Activated gamma-delta T cell treated with anti-CD3 and anti-CD28 coated beads, Interleukin-2, amount 50 U/mL, for 16 hours (primary cell): ENCODE measurements around the gene PRKAR1B.
A peak's percentile ranks its signal among the peaks of the same experiment; 100 is the strongest.

Source experiments
- DNase-seq: peaks from one replicate; pipeline ENCODE4 v3.0.0-alpha.2; 2020; ENCODE audit warnings: low read depth

Gene PRKAR1B

DNA sequence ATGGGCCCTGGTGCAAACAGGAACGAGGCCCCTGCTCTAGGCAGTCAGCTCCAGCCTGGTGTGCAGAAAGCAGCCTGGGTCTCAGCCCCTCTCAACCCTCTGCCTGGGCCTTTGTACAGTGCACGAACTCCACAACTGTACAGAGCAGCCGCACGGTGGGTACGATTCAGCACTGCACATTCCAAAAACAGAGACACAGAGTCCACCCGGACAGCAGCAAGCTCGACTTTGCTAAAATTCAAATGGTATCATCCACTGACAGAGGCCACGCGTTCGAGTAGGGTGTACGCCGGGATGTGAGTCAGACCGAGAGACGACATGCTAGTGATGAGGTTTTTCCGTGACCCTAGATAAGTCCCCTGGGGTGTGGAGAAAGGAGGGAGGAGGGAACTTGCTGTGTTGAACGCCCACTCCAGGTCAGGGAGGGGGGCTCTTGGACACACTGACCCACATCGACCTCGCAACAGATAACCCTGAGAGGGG, 141.8 kb downstream of the PRKAR1B start:
- DNase-seq, result peak; percentile 28

DNA sequence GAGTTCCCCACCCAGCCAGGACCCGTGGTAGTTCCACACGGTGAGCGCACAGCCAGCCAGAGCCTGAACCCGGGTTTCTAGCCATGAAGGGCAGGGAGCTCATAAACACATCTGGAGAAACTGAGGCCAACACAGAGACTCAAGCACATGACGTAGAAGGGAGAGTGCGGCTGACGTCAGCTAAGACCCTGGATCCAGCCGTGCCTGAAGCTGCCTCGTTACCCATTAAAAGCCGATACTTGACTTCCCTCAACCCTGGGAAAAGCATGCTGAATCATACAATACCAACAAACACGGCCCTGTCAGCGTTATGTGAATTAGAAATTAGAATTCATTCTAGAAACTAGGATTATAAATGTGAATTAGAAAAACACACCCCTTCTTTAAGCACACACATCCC, 142.3 kb downstream of the PRKAR1B start:
- no peak for DNase-seq

GRCh38 chr7:584122-584465, 143.0 kb downstream of the PRKAR1B start:
- peak; percentile 78 for DNase-seq

DNA sequence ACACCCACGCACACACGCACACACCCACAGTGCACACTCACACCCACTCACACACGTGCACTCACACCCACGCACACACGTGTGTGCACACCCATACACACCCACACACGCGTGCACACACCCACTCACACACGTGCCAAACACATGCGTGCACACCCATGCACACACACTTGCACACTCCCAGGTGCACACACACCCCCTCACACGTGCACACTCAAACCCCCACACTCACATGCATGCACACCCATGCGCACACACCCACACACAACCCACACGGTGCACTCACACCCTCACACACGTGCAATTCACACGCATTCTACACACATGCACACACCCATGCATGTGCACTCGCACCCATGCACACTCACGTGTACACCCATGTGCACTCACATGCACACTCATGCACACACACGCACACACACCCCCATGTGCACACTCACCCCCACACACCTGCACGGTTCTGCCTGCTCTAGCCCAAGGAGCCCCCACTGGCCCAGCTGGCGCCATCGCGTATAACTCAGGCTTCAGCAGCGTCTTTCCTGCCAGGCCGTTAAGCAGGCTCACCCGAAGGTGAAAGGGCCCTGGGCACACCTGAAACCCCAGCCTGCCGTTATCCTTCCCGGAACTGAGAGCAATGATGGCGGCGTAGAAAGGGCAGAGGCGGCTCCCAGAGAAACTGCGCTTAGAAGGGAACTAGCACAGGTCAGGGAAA, 143.5 kb downstream of the PRKAR1B start:
- DNase-seq, result no peak

GRCh38 chr7:582931-583330, 144.2 kb downstream of the PRKAR1B start:
- no peak for DNase-seq

DNA sequence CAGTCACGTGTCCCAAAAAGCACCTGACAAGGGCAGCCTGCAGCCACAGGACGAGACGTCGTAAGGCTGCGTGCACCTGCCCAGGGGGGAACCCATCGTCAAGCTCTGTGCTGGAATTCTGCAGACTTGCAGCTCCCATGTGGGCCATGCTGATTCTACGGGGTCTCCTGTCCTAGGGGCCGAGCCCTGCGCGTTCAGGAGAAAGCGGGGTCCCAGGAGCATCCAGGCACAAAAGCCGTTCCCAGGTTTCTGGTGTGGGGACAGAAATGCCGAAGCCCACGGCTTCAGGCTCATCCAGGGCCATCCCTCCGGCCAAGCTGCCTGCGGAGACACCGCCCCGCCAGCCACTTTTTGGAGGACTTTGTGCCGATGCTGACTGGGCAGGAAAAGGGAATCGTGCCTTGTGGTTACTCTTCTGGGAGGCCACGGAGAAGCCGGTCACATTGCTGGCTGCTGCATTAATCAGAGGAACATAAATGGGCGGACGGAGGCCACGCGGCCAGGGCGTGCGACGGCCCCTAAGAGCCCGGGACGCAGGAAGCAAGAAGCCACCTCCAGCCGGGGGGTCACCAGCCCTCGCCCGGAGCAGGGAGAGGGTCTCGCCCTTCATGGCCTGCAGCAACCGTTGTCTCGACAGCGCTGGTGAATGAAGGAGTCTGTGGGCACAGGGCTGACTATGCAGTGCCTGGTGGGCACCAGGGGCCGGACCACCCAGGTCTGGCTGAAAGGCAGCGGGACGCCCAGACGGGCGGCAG, 144.8 kb downstream of the PRKAR1B start:
- DNase-seq, result no peak

DNA sequence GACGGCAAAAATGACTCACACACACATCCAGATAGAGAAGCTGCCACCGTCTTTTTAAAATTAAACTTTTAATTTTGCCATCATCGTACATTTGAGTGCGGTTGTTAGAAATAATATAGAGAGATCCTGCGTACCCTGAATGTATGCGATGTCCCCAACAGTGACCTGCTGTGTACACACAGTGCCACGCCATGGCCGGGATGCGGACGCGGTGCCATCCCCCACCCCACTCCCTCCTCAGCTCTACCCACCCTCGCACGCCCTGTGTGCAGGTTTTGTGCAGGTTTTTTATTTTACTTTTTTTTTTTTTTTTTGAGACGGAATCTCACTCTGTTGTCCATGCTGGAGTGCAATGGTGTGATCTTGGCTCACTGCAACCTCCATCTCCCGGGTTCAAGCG, 148.7 kb downstream of the PRKAR1B start:
- no peak for DNase-seq

GRCh38 chr7:577741-578370, 149.2 kb downstream of the PRKAR1B start:
- DNase-seq, result no peak

- no peak for DNase-seq
Observed at GRCh38 chr7:577278-577665, 149.8 kb downstream of the PRKAR1B start.

GRCh38 chr7:576524-577277, 150.4 kb downstream of the PRKAR1B start:
- no peak for DNase-seq

GRCh38 chr7:575425-576366, 151.4 kb downstream of the PRKAR1B start:
- no peak for DNase-seq

DNA sequence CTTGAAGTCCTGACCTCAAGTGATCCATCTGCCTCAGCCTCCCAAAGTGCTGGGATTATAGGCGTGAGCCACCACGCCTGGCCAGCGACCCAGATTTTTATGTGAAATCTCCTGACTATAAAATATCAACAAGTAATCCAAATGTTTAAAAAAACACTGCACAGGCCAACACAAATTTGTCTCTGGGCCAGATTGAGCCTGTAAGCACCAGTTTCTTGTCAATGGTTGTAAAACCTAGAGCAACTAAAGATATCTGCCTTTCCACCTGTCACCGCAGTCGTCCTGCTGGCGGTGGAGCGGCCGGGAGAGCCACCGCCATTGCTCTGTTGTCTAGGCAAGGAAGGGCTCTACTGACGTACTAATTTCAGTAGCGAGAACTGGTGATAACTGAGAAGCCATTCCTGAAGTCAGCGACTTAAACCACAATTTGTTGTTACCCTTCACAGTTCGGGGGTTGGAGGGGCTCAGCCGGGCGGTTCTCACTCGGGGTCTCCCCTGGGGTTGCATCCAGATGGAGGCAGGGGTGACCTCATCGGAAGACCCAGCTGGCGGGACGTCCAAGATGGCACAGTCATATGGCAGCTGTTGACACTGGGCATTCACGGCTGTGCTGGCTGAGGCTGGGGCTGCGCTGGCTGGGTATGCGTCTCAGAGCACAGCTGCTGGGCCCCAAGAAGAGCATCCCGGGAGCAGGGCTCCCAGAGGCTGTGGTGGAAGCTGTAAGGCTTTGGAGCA, 152.3 kb downstream of the PRKAR1B start:
- no peak for DNase-seq

DNA sequence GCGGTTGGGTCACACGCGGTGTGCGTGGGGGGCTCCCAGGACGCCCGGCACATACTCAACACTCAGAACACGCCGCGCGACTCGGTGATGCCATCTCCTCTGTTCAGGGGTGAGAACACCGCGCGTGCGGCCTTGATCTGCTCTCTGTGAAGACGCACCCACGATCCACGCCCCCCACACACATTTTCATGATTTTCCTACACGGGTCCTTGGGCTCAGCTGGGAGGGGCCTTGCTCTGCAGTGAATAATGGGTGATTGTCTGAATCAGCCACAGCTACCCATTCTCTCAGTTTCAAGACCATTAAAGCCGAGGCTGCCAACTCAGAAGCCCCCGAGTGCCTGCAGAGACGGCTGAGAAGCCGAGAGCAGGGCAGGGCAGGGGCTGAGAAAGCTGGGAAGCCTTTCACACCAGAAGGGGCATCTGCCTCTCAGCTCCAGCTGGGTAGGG, 153.1 kb downstream of the PRKAR1B start:
- no peak for DNase-seq

DNA sequence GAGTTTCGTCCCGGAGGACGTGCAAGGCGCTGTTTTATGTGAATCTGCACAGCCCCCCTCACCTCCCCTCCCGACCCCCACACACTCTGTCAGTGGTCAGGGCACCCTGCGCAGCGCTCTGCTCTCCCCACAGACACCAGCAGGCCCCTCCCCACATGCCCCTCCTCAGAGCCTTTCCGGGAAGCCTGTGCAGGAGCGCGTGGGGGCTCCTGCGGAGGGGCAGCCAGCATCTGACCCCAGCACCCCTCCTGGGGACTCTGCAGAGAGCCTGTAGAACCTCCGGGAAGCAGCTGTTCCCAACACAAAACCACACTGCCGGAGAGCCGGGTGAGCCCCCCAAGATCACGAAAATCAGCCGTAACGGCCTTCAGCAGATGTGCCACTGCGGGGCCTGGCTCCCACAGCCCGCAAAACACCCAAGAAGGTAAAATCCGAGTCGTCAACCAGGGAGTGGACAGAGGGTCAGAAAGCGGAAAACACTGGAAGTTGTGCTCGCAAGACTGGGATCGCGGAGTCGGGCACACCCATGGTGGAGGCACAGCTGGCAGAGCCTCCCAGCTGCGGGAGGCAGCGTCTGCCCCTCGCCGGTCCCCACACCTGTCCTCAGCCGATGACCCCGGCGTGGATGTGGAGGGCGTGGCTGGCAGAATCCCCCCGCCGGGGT, 153.7 kb downstream of the PRKAR1B start:
- no peak for DNase-seq

DNA sequence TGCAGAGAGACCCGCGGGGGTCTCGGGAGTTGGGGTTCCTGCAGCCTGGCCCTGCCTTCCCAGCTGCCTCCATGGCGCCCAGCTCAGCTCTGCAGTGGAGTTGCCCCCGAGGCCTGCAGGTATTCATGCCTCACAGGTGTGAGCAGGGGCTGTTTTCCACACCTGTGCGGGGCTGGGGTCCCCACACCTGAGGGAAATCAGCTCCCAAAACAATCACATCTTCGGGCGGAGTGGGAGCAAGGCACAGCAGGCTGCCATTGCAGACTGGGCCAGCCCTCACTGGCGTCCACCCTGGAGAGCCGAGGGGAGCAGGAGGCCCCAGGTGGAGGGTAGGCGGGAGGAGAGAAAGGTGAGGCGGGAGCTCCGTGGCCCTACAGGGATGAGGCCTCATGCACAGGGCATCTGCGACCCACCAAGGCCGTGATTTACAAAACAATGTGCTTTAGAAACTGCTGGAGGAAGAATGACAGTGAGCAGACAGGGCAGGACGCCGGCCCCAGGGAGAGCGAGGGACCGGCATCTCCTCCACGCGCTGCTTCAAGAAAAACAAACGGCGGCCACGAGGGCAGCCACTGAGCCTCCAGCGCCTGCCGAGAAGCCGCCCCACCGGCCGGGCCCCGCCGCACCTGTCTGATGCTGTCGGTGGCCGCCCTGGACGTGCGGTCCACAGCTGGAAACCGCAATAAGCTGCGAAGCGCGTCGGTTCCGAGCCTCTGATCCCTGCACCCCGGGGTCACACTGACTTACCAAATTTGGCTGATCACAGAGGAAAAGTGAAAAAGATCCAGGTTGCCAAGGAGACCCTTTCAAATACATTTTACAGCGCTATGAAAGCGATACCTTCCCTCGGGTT, 154.4 kb downstream of the PRKAR1B start:
- no peak for DNase-seq

- DNase-seq, result no peak
Observed at GRCh38 chr7:571718-572415, 155.2 kb downstream of the PRKAR1B start.

DNA sequence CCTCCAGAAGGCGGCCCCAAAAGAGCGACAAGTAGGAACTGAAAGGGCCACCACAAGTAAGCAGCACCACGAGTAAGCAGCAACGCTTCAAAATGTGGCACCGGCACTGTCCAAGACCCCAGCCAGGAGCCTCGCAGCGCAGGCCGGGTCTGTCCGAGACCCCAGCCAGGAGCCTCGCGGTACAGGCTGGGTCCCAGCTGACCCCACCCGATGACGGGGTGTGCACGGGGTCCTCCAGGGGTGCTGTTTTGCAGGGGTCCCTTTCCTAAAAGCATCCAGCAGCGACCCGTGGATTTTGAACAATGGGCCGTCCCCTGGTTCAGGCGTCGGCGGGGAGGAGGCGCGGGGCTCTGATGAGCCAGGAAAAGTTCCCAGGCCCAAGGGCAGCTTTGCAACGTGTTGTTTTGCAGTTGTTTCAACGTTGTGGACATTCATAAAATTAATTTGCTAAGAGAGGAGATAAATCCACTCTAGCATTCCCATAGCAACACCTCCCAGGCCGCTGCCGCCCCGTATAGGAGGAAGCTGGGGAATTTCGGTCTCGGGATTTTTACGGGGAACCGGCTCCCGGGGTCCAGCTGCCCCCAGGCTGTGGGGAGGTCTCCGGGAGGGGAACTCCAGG, 155.9 kb downstream of the PRKAR1B start:
- DNase-seq, result no peak

- DNase-seq, result no peak
Observed at GRCh38 chr7:570801-571070, 156.3 kb downstream of the PRKAR1B start.
